Ovary (tissue), 9 donors: ENCODE measurements around the gene SH2D6. TPM values are rescaled to one million over a fixed set of nuclear protein-coding genes. Genes with fewer than 3 reads are reported as not detected.
"Not testable (repeated sequence)": the region's sequence is repeated elsewhere in the genome, so short reads cannot be mapped to it uniquely, and the experiment has no call there.

ENCODE experiments used
- DNase-seq, 5 donors: peaks; one replicate each; pipeline ENCODE4 v3.0.0-alpha.2; 2019 to 2020
- H3K27ac ChIP-seq, 2 donors: fragments of 200-600 bp; one replicate each; pipeline versions ENCODE4 v1.5.1 to v1.8.0; 2019 to 2022
- H3K27me3 ChIP-seq: fragments of 200-600 bp; one replicate; pipeline ENCODE4 v1.8.0; 2022
- H3K36me3 ChIP-seq: fragments of 200-600 bp; sonication (generic); one replicate; pipeline ENCODE4 v1.5.1; 2019
- H3K4me1 ChIP-seq: one replicate; pipeline ENCODE4 v1.8.1; 2013; ENCODE audit warnings: mild to moderate bottlenecking, moderate library complexity; ENCODE audit not compliant: insufficient read depth
- H3K4me3 ChIP-seq: fragments of 200-600 bp; sonication (generic); one replicate; pipeline ENCODE4 v1.5.1; 2017
- H3K9me3 ChIP-seq, 2 donors: fragments of 200-600 bp in 1 of 2; sonication (generic) in 1 of 2; one replicate each; pipeline versions ENCODE4 v1.5.1 to v1.8.1; 2013 to 2019; ENCODE audit warnings: mild to moderate bottlenecking in 1 of 2, moderate library complexity in 1 of 2
- CTCF ChIP-seq, 3 donors: fragments of 450-650 bp in 2 of 3; fragments of 200-600 bp in 1 of 3; IDR thresholded peaks; one replicate each; pipeline versions ENCODE4 v1.5.1 to v1.8.0; 2016 to 2022; ENCODE audit warnings: antibody characterized with exemption in 3 of 3, mild to moderate bottlenecking in 1 of 3
- EP300 ChIP-seq: sonication (generic); formaldehyde crosslinking; IDR thresholded peaks from one replicate; pipeline ENCODE4 v1.6.1; 2017; ENCODE audit warnings: antibody characterized with exemption
- POLR2A ChIP-seq: fragments of 450-650 bp; IDR thresholded peaks from one replicate; pipeline ENCODE4 v1.6.1; 2017; ENCODE audit warnings: antibody characterized with exemption, mild to moderate bottlenecking, moderate library complexity
- WGBS, 3 donors: extraction: QIAGEN DNeasy Blood & Tissue Kit in 1 of 3; methylation state at CpG; one replicate each; pipeline versions ENCODE4 v1.1.5 to v1.1.7; 2013 to 2017; 5-methylcytosine and 5-hydroxymethylcytosine counted together
- intact Hi-C, 4 donors: fragments of 100-400 bp; cut with DNase I; formaldehyde crosslinking; loops; one replicate each; pipeline versions ENCODE4 v1.11.0 to v1.15.1; 2022 to 2023
- polyA plus RNA-seq, 2 donors: library from polyadenylated mRNA; stranded (reverse); fragments of 200-250 nt in 1 of 2; fragments of 350-450 nt in 1 of 2; fragmentation: Illumina TruSeq in 1 of 2; extraction: RNeasy Lipid Tissue Mini Kit (QIAGEN cat#74804) in 1 of 2; gene quantifications; one replicate each; pipeline ENCODE4 v1.2.3, GENCODE V29; 2013 to 2014
- total RNA-seq, 7 donors: library from RNA; depleted of rRNA in 2 of 7; stranded (reverse); fragments of >200 nt in 2 of 7; fragmentation: NEBNext Ultra II Directional in 3 of 7; extraction: Animal tissue kit (Norgen Biotek cat#: 25700) in 3 of 7; gene quantifications; one replicate each; pipeline versions ENCODE4 v1.1.0 to v1.2.4, GENCODE V29; 2016 to 2023
- donor health status: DM: no; HTN: no; CAD: no; lungs with moderate emphysema.
- donor health status: DM: no; HTN: no; CAD: no.
- donor health status: Bipolar disorder and iron deficiency.
- donor health status: DM: yes; HTN: yes; CAD: no.
- donor health status: DM: no; HTN: no; CAD: no.
- donor health status: DM: yes; HTN: yes; CAD: no.

The SH2D6 gene
- total and polyA plus RNA-seq, 9 donors = 0.12 to 1.9 (median 0.41) TPM; not detected in 5

DNA sequence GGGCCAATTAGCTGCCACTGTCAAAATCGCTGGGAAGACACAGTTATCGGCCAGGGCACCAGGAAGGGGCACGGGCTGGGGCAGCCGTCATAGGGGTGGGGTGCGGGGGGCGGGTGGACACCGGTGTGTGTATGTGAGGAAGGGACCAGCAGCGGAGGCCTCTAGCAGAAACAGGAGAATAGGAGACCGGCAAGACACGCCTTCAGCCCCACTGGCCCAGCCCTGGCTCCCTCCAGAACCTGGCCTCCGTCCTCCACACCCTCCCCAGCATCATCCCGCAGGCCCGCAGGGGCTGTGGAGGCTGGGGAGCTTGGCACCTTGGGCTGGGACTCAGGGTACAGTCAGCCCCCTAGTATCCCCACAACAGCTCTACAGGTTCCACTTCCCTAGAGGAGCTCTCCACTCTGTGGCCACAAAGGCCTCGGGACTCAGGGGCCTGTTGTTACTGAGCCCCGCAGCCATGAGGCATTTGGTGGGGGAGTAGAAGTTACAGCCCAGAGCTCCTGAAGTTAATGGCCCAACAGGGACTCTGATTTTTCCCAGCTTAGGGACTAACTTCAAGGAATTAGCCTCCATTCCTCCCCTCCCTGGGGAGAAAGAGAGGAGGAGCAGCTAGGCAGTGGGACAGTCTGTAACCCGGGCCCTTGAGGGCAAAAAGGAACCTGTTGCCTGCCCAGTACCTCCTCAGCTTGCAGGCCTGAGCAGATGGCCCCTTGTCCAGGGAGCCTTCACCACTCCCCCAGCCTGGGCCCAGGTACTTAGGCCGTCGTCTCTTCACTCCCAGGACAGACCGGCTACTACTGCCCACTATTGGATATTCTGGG lies 19.9 kb downstream of the SH2D6 start:
- Histone ChIP-seq H3K27ac (peak overlapping the region; percentile 76 to 91), H3K27me3 (no peaks in the 10 kb centered on the region), H3K4me3 (peak overlapping the region; percentile 53), H3K36me3 (no peaks in the 10 kb centered on the region), H3K9me3 (no peaks in the 10 kb centered on the region), H3K4me1 (peaks cover 14% of the 10 kb centered on the region)
- TF ChIP-seq POLR2A (no peak), EP300 (no peak), CTCF (IDR thresholded peaks at IDR 0.05) (no peak)
- intact Hi-C loops = loop anchor here in 2 of 4 donors (5.0 kb wide), 1 partner anchor 99 kb away; the partner anchor contains the start of gene MAT2A (in 2 of the 2)
- WGBS, 3 donors = 31 to 42% (median 37%) methylated on average over 19 of the region's 19 CpGs
- peak in 2 of 5 donors; percentile 47 to 66 for DNase-seq

GRCh38 chr2:85439025-85439472 lies 20.5 kb downstream of the SH2D6 start:
- intact Hi-C loops = loop anchor here in 2 of 4 donors (5.0 kb wide), 1 partner anchor 98 kb away; the partner anchor contains the start of gene MAT2A (in 2 of the 2)
- Histone ChIP-seq H3K36me3 (no peaks in the 10 kb centered on the region), H3K27me3 (no peaks in the 10 kb centered on the region), H3K4me3 (no peak overlapping the region), H3K9me3 (no peaks in the 10 kb centered on the region), H3K4me1 (peaks cover 10% of the 10 kb centered on the region), H3K27ac (peak overlapping the region; percentile 76 to 91)
- 73 to 90% (median 85%) methylated on average over 6 of the region's 6 CpGs for WGBS, 3 donors
- DNase-seq = no peak
- TF ChIP-seq POLR2A (no peak), CTCF (IDR thresholded peaks at IDR 0.05) (no peak), EP300 (no peak)

- H3K27ac ChIP-seq = peak overlapping the region in 1 of 2 donors; percentile 76
- intact Hi-C loops = loop anchor here in 2 of 4 donors (5.0 kb wide), 1 partner anchor 98 kb away; the partner anchor contains the start of gene MAT2A (in 2 of the 2)
- H3K9me3 ChIP-seq, H3K27me3 ChIP-seq, H3K4me3 ChIP-seq, DNase-seq, H3K36me3 ChIP-seq, H3K4me1 ChIP-seq: not testable (repeated sequence)
- 92 to 96% (median 92%) methylated on average over 9 of the region's 9 CpGs for WGBS, 3 donors
Measured at GRCh38 chr2:85439569-85439968, 21.1 kb downstream of the SH2D6 start.

GRCh38 chr2:85439986-85440385 lies 21.5 kb downstream of the SH2D6 start:
- Histone ChIP-seq H3K4me1 (peaks cover 12% of the 10 kb centered on the region), H3K27me3 (no peaks in the 10 kb centered on the region), H3K4me3 (no peak overlapping the region), H3K27ac (no peak overlapping the region), H3K9me3 (no peaks in the 10 kb centered on the region), H3K36me3 (no peaks in the 10 kb centered on the region)
- WGBS, 3 donors = 90 to 94% (median 92%) methylated on average over 7 of the region's 7 CpGs
- DNase-seq = no peak
- intact Hi-C loops = loop anchor here in 2 of 4 donors (5.0 kb wide), 1 partner anchor 97 kb away; the partner anchor contains the start of gene MAT2A (in 2 of the 2)
- TF ChIP-seq EP300 (no peak), POLR2A (no peak), CTCF (IDR thresholded peaks at IDR 0.05) (no peak)

- Histone ChIP-seq H3K27me3 (no peaks in the 10 kb centered on the region), H3K4me3 (no peak overlapping the region), H3K4me1 (peaks cover 13% of the 10 kb centered on the region), H3K36me3 (no peaks in the 10 kb centered on the region), H3K27ac (no peak overlapping the region), H3K9me3 (no peaks in the 10 kb centered on the region)
- DNase-seq = no peak
- TF ChIP-seq CTCF (IDR thresholded peaks at IDR 0.05) (no peak), POLR2A (no peak), EP300 (no peak)
- intact Hi-C loops = no loop called here
- 89 to 94% (median 92%) methylated on average over 5 of the region's 5 CpGs for WGBS, 3 donors
Measured at GRCh38 chr2:85440729-85441128, 22.2 kb downstream of the SH2D6 start.
